Stomach (tissue), 9 donors: ENCODE measurements around the gene TTLL12. TPM values are rescaled to one million over a fixed set of nuclear protein-coding genes. Genes with fewer than 3 reads are reported as not detected.

Experiments
- DNase-seq, 2 donors: peaks; one replicate each; pipeline versions ENCODE4 v3.0.0 to v3.0.0-alpha.2; 2013 to 2019
- H3K27ac ChIP-seq, 5 donors: fragments of 200-600 bp in 4 of 5; sonication (generic) in 4 of 5; one replicate each; pipeline ENCODE4 v1.5.1; 2013 to 2019; ENCODE audit warnings: mild to moderate bottlenecking in 1 of 5, moderate library complexity in 1 of 5
- H3K27me3 ChIP-seq, 3 donors: fragments of 200-600 bp; sonication (generic); one replicate each; pipeline ENCODE4 v1.5.1; 2017 to 2019; ENCODE audit warnings: mixed run types in 1 of 3
- H3K36me3 ChIP-seq, 4 donors: fragments of 200-600 bp; sonication (generic); 1 replicate in 3 of 4; 2 replicates in 1 of 4; pipeline ENCODE4 v1.5.1; 2016 to 2019
- H3K4me1 ChIP-seq, 4 donors: fragments of 200-600 bp; sonication (generic); one replicate each; pipeline ENCODE4 v1.5.1; 2016 to 2019
- H3K4me3 ChIP-seq, 4 donors: fragments of 200-600 bp; sonication (generic) in 3 of 4; one replicate each; pipeline ENCODE4 v1.5.1; 2016 to 2019; ENCODE audit warnings: mild to moderate bottlenecking in 1 of 4
- H3K9me3 ChIP-seq, 4 donors: fragments of 200-600 bp; sonication (generic); one replicate each; pipeline ENCODE4 v1.5.1; 2016 to 2019
- EP300 ChIP-seq: sonication (generic); formaldehyde crosslinking; IDR thresholded peaks from one replicate; pipeline ENCODE4 v1.6.1; 2017; ENCODE audit warnings: antibody characterized with exemption
- POLR2A ChIP-seq, 4 donors: fragments of 450-650 bp; IDR thresholded peaks; one replicate each; pipeline ENCODE4 v1.6.1; 2016; ENCODE audit warnings: antibody characterized with exemption in 4 of 4, control low read depth in 2 of 4, mild to moderate bottlenecking in 1 of 4, moderate library complexity in 1 of 4
- POLR2AphosphoS5 ChIP-seq, 3 donors: sonication (generic); formaldehyde crosslinking; IDR thresholded peaks; one replicate each; pipeline ENCODE4 v1.6.1; 2016; ENCODE audit warnings: antibody characterized with exemption in 3 of 3
- WGBS, 5 donors: extraction: QIAGEN DNeasy Blood & Tissue Kit in 3 of 5; methylation state at CpG; one replicate each; pipeline versions ENCODE4 v1.1.5 to v1.1.7; 2013 to 2018; 5-methylcytosine and 5-hydroxymethylcytosine counted together
- intact Hi-C: fragments of 100-400 bp; cut with DNase I; formaldehyde crosslinking; loops from one replicate; pipeline ENCODE4 v1.15.1; 2023; ENCODE audit warnings: low total_unique reads
- polyA plus RNA-seq, 3 donors: library from polyadenylated mRNA; stranded (reverse); fragments of 200-250 nt; gene quantifications; one replicate each; pipeline ENCODE4 v1.2.3, GENCODE V29; 2013
- total RNA-seq, 5 donors: library from RNA; depleted of rRNA; stranded (reverse); fragments of >200 nt; gene quantifications; one replicate each; pipeline versions ENCODE4 v1.1.0 to v1.2.3, GENCODE V29; 2014 to 2016
- TF ChIP-seq, protein P1 (sequence below), 7 experiments: fragments of 450-650 bp in 4 of 7; fragments of 200-600 bp in 3 of 7; sonication (generic) in 3 of 7; IDR thresholded peaks; one replicate each; pipeline ENCODE4 v1.5.1; 2016 to 2019; ENCODE audit warnings: antibody characterized with exemption in 7 of 7, control low read depth in 2 of 7, mild to moderate bottlenecking in 1 of 7
- donor health status: healthy with polysubstance abuse.
- donor health status: Bipolar disorder and iron deficiency.
- donor health status: healthy.

Gene TTLL12
- total and polyA plus RNA-seq, 8 donors, result 4.1 to 64.3 (median 30.1) TPM

DNA sequence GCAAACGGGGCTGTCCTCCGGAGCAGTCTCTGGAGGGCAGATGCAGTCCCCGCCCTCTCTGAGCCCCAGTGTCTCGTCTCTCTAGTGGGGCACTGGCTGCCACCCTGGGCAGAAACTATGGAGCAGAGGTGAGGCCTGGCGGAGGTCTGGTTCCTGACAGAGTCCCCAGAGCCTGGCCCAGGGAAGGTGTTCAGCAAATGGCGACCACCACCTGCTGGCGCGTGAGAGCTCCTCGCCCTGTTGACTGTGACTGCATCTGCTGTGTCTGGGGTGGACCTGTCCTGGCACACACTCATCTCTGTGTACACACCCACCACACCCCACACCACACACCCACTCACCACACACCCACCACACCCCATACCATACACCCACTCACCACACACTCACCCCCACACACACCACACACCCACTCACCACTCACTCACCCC, 18.3 kb upstream of the TTLL12 start:
- H3K27me3 ChIP-seq, result peaks cover 0 to 16% (median 0%) of the 10 kb centered on the region in 3 donors
- H3K4me3 ChIP-seq, result no peak overlapping the region
- H3K4me1 ChIP-seq, result no peaks in the 10 kb centered on the region
- peaks cover 0 to 4% (median 0%) of the 10 kb centered on the region in 4 donors for H3K36me3 ChIP-seq
- 79 to 89% (median 83%) methylated on average over 4 to 9 of the region's 9 CpGs for WGBS, 5 donors
- DNase-seq, result no peak
- no peak overlapping the region for H3K27ac ChIP-seq
- H3K9me3 ChIP-seq, result no peaks in the 10 kb centered on the region
- TF ChIP-seq, protein P1, sequence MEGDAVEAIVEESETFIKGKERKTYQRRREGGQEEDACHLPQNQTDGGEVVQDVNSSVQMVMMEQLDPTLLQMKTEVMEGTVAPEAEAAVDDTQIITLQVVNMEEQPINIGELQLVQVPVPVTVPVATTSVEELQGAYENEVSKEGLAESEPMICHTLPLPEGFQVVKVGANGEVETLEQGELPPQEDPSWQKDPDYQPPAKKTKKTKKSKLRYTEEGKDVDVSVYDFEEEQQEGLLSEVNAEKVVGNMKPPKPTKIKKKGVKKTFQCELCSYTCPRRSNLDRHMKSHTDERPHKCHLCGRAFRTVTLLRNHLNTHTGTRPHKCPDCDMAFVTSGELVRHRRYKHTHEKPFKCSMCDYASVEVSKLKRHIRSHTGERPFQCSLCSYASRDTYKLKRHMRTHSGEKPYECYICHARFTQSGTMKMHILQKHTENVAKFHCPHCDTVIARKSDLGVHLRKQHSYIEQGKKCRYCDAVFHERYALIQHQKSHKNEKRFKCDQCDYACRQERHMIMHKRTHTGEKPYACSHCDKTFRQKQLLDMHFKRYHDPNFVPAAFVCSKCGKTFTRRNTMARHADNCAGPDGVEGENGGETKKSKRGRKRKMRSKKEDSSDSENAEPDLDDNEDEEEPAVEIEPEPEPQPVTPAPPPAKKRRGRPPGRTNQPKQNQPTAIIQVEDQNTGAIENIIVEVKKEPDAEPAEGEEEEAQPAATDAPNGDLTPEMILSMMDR (IDR thresholded peaks at IDR 0.05), result no peak
- TF ChIP-seq EP300 (no peak), POLR2A (IDR thresholded peaks at IDR 0.05) (no peak), POLR2AphosphoS5 (IDR thresholded peaks at IDR 0.05) (no peak)
- intact Hi-C loops, result no loop called here

- Histone ChIP-seq H3K27me3 (peaks cover 0 to 34% (median 0%) of the 10 kb centered on the region in 3 donors), H3K27ac (no peak overlapping the region), H3K9me3 (no peaks in the 10 kb centered on the region), H3K36me3 (no peaks in the 10 kb centered on the region), H3K4me3 (no peak overlapping the region), H3K4me1 (no peaks in the 10 kb centered on the region)
- no peak for TF ChIP-seq EP300
- TF ChIP-seq POLR2AphosphoS5 (IDR thresholded peaks at IDR 0.05), result no peak
- no peak for TF ChIP-seq POLR2A (IDR thresholded peaks at IDR 0.05)
- intact Hi-C loops, result no loop called here
- WGBS, 5 donors, result 58 to 65% (median 61%) methylated on average over 17 to 20 of the region's 20 CpGs
- DNase-seq, result peak in 1 of 2 donors; percentile 51
Measured at GRCh38 chr22:43203471-43203981, 16.6 kb upstream of the TTLL12 start.

DNA sequence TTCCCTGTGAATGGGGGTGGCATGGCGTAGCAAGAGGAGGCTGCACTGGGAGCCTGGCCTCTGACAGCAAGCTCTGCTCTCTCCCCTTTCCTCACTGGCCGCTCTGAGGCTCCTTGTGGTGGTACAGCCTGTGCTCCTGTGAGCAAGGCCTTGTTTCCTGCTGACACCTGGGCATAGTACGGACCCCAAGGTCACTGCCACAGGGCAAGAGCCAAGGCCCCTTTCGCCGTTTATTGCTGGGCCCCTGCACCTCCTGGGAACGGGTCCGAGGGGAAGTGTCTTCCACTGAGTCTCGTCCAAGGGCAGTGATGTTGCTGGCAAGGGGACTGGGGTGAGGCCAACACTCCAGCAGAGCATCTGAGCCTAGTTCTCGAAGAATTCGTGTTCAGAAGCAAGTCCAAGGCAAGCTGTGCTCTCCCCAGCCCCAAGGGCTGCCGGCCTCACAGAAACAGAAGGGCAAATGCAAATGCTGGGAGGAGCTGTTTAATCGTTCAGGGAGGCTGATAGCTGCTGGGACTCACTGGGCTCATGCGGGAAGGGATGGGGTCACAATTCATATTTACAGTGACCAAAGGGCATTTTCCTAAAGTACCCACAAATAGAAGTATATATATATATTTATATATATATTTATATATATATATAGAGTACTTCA, 15.9 kb upstream of the TTLL12 start:
- H3K36me3 ChIP-seq, result no peaks in the 10 kb centered on the region
- H3K9me3 ChIP-seq, result no peaks in the 10 kb centered on the region
- no peak for DNase-seq
- no peak overlapping the region for H3K27ac ChIP-seq
- intact Hi-C loops, result no loop called here
- no peak overlapping the region for H3K4me3 ChIP-seq
- peaks cover 0 to 40% (median 0%) of the 10 kb centered on the region in 3 donors for H3K27me3 ChIP-seq
- no peaks in the 10 kb centered on the region for H3K4me1 ChIP-seq
- TF ChIP-seq POLR2A (IDR thresholded peaks at IDR 0.05), result no peak
- TF ChIP-seq POLR2AphosphoS5 (IDR thresholded peaks at IDR 0.05), result no peak
- TF ChIP-seq EP300, result no peak
- TF ChIP-seq, protein P1 (IDR thresholded peaks at IDR 0.05), result no peak
- WGBS, 5 donors, result 70 to 75% (median 73%) methylated on average over 10 to 13 of the region's 13 CpGs

GRCh38 chr22:43202326-43202725, 15.4 kb upstream of the TTLL12 start:
- 94 to 95% (median 95%) methylated on average over 10 of the region's 10 CpGs for WGBS, 5 donors
- Histone ChIP-seq H3K27me3 (peaks cover 0 to 45% (median 0%) of the 10 kb centered on the region in 3 donors), H3K9me3 (no peaks in the 10 kb centered on the region), H3K4me3 (no peak overlapping the region), H3K4me1 (no peaks in the 10 kb centered on the region), H3K27ac (no peak overlapping the region), H3K36me3 (no peaks in the 10 kb centered on the region)
- intact Hi-C loops, result no loop called here
- no peak for DNase-seq
- no peak for TF ChIP-seq EP300
- no peak for TF ChIP-seq POLR2AphosphoS5 (IDR thresholded peaks at IDR 0.05)
- no peak for TF ChIP-seq POLR2A (IDR thresholded peaks at IDR 0.05)
- TF ChIP-seq, protein P1 (IDR thresholded peaks at IDR 0.05), result no peak
